Natural killer cell (primary cell): Measurements from ENCODE around the gene CEP152. TPM values are rescaled to one million over a fixed set of nuclear protein-coding genes. Genes with fewer than 3 reads are reported as not detected.

ENCODE experiments used
- ATAC-seq, 3 donors: fragments of 150-1000 bp in 2 of 3; fragments of 200-7000 bp in 1 of 3; cut with Tn5 transposase; 1 replicate in 1 of 3; 2 replicates in 2 of 3; pipeline ENCODE4 v1.10.0; 2021; ENCODE audit warnings: mild to moderate bottlenecking in 2 of 3, moderate library complexity in 2 of 3
- DNase-seq, 2 donors: peaks; one replicate each; pipeline versions ENCODE4 v3.0.0 to v3.0.0-alpha.2; 2013 to 2021; ENCODE audit warnings: mixed read lengths in 1 of 2
- H3K27ac ChIP-seq: one replicate; pipeline ENCODE4 v1.5.1; 2013; ENCODE audit warnings: mild to moderate bottlenecking, low read length
- H3K27me3 ChIP-seq: one replicate; pipeline ENCODE4 v1.6.1; 2013; ENCODE audit warnings: low read length; ENCODE audit not compliant: control insufficient read depth, insufficient read depth
- H3K36me3 ChIP-seq: one replicate; pipeline ENCODE4 v1.6.1; 2013; ENCODE audit warnings: low read length; ENCODE audit not compliant: control insufficient read depth, insufficient read depth
- H3K4me1 ChIP-seq: one replicate; pipeline ENCODE4 v1.6.1; 2013; ENCODE audit warnings: low read length; ENCODE audit not compliant: control insufficient read depth, insufficient read depth
- H3K4me3 ChIP-seq: one replicate; pipeline ENCODE4 v1.5.1; 2013; ENCODE audit warnings: low read length
- H3K9me3 ChIP-seq: one replicate; pipeline ENCODE4 v1.6.1; 2013; ENCODE audit warnings: low read length; ENCODE audit not compliant: control insufficient read depth, insufficient read depth
- H3K27ac Mint-ChIP-seq, 2 donors: one replicate each; pipeline ENCODE4 v1.8.0; 2022; ENCODE audit warnings: mild to moderate bottlenecking in 2 of 2, mixed read lengths in 2 of 2, moderate library complexity in 1 of 2
- H3K27me3 Mint-ChIP-seq, 2 donors: one replicate each; pipeline ENCODE4 v1.8.0; 2022; ENCODE audit warnings: low read depth in 2 of 2, mixed read lengths in 2 of 2
- H3K36me3 Mint-ChIP-seq: one replicate; pipeline ENCODE4 v1.8.0; 2022; ENCODE audit warnings: mixed read lengths
- H3K4me1 Mint-ChIP-seq, 2 donors: one replicate each; pipeline ENCODE4 v1.8.0; 2022; ENCODE audit warnings: mixed read lengths in 2 of 2
- H3K4me3 Mint-ChIP-seq: one replicate; pipeline ENCODE4 v1.8.0; 2022; ENCODE audit warnings: mild to moderate bottlenecking, moderate library complexity, mixed read lengths
- H3K9me3 Mint-ChIP-seq, 2 donors: one replicate each; pipeline ENCODE4 v1.8.0; 2022; ENCODE audit warnings: mixed read lengths in 2 of 2
- CTCF ChIP-seq: fragments of 200-600 bp; IDR thresholded peaks from one replicate; pipeline ENCODE4 v1.8.0; 2022; ENCODE audit warnings: antibody characterized with exemption
- WGBS: methylation state at CpG from one replicate; pipeline ENCODE4 v1.1.7; 2013; ENCODE audit warnings: missing lambda C conversion rate; ENCODE audit not compliant: insufficient coverage; 5-methylcytosine and 5-hydroxymethylcytosine counted together
- intact Hi-C: fragments of 100-400 bp; cut with micrococcal nuclease; formaldehyde crosslinking; loops from one replicate; pipeline ENCODE4 v1.14.2; 2022
- total RNA-seq, 4 donors: library from RNA; stranded (reverse); fragments of 120-200 nt in 1 of 4; gene quantifications; one replicate each; pipeline versions ENCODE4 v1.2.3 to v1.2.4, GENCODE V29; 2013 to 2022

The CEP152 gene
- total RNA-seq, 3 donors from 2014 or later (not counting 1 experiment from before 2014, with no cell fraction given), result 7.2 to 11.4 (median 9.2) TPM

GRCh38 chr15:48688493-48688892 lies 122.4 kb downstream of the CEP152 start:
- Histone ChIP-seq H3K4me1 (no peaks in the 10 kb centered on the region), H3K27me3 (no peaks in the 10 kb centered on the region), H3K4me3 (no peak overlapping the region), H3K27ac (no peak overlapping the region), H3K9me3 (no peaks in the 10 kb centered on the region), H3K36me3 (no peaks in the 10 kb centered on the region)
- Mint-ChIP-seq H3K36me3 (peaks cover 7% of the 10 kb centered on the region), H3K4me1 (no peaks in the 10 kb centered on the region), H3K27me3 (no peaks in the 10 kb centered on the region), H3K4me3 (no peak overlapping the region), H3K9me3 (peaks cover 3 to 5% of the 10 kb centered on the region in 2 donors), H3K27ac (no peak overlapping the region)
- WGBS, result no CpG with 5 or more reads among the region's 2 CpGs
- DNase-seq (no peak), ATAC-seq (no peak)
- intact Hi-C loops, result no loop called here
- TF ChIP-seq CTCF, result no peak

Other genes starting within 250 kb of the CEP152 start
- under 1 TPM; 0.33 to 0.54 (median 0.33) TPM for gene FBN1, start 165.4 kb downstream of the CEP152 start, total RNA-seq
- 10 to 100 TPM; 63.5 to 70.2 (median 67.3) TPM for gene EID1, start 67.1 kb upstream of the CEP152 start, total RNA-seq
- gene SHC4, start 152.8 kb upstream of the CEP152 start, total RNA-seq, result under 1 TPM; 0.19 to 0.43 (median 0.20) TPM
- 10 to 100 TPM; 78.8 to 97.7 (median 93.7) TPM for gene SECISBP2L, start 235.4 kb upstream of the CEP152 start, total RNA-seq